ENCODE results near the gene SNRK. TPM values are rescaled to one million over a fixed set of nuclear protein-coding genes. Genes with fewer than 3 reads are reported as not detected.

SNRK gene
- total RNA-seq, 1 donor from 2014 or later = 26.1 TPM

GRCh38 chr3:43394041-43394554, 107.8 kb downstream of the SNRK start:
- no peaks in the 10 kb centered on the region for H4K20me1 ChIP-seq (ENCODE audit: low read depth)
- H3K79me2 ChIP-seq (ENCODE audit: low read depth) = no peaks in the 10 kb centered on the region
- no peak overlapping the region for H2AFZ ChIP-seq (replicated peaks)
- TF ChIP-seq EZH2phosphoT487 (IDR thresholded peaks at IDR 0.05) = no peak
- no peak for TF ChIP-seq EZH2 (IDR thresholded peaks at IDR 0.05)
- TF ChIP-seq, protein P1, sequence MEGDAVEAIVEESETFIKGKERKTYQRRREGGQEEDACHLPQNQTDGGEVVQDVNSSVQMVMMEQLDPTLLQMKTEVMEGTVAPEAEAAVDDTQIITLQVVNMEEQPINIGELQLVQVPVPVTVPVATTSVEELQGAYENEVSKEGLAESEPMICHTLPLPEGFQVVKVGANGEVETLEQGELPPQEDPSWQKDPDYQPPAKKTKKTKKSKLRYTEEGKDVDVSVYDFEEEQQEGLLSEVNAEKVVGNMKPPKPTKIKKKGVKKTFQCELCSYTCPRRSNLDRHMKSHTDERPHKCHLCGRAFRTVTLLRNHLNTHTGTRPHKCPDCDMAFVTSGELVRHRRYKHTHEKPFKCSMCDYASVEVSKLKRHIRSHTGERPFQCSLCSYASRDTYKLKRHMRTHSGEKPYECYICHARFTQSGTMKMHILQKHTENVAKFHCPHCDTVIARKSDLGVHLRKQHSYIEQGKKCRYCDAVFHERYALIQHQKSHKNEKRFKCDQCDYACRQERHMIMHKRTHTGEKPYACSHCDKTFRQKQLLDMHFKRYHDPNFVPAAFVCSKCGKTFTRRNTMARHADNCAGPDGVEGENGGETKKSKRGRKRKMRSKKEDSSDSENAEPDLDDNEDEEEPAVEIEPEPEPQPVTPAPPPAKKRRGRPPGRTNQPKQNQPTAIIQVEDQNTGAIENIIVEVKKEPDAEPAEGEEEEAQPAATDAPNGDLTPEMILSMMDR (IDR thresholded peaks at IDR 0.05) = no peak
- H3K4me1 ChIP-seq = no peaks in the 10 kb centered on the region
- Mint-ChIP-seq H3K4me1 (peaks cover 3% of the 10 kb centered on the region), H3K36me3 (no peaks in the 10 kb centered on the region), H3K9me3 (no peaks in the 10 kb centered on the region), H3K27ac (no peak overlapping the region), H3K27me3 (ENCODE audit: insufficient read depth, low read depth) (peaks cover 2% of the 10 kb centered on the region), H3K4me3 (no peak overlapping the region)
- no peaks in the 10 kb centered on the region for H3K27me3 ChIP-seq
- no peaks in the 10 kb centered on the region for H3F3A ChIP-seq (ENCODE audit: low read depth)
- H3K4me2 ChIP-seq = no peak overlapping the region
- no peak overlapping the region for H3K4me3 ChIP-seq
- H3K27ac ChIP-seq = no peak overlapping the region
- H3K9ac ChIP-seq = no peak overlapping the region
- no peaks in the 10 kb centered on the region for H3K9me3 ChIP-seq (ENCODE audit: low read depth)
- H3K36me3 ChIP-seq = no peaks in the 10 kb centered on the region
- no peak for DNase-seq (ENCODE audit: low spot score)

DNA sequence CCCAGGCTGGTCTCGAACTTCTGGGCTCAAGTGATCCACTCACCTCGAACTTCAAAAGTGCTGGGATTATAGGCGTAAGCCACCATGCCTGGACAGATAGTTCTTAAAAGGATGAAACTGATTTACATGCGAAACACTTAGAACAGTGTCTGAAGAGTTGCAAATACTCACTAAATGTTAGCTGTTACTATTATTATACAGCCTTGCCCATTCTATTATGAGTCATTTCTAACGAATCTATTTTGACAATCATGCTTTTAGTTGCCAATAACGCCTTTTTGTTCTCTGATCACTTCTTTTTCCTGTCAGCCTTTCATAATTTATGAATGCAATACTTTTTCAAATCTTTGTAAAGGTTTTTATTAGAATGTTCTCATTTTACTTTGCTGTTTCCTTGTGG, 112.7 kb downstream of the SNRK start:
- no peaks in the 10 kb centered on the region for H3K9me3 ChIP-seq (ENCODE audit: low read depth)
- peaks cover 4% of the 10 kb centered on the region for H3K27me3 Mint-ChIP-seq (ENCODE audit: insufficient read depth, low read depth)
- H3K4me3 ChIP-seq = no peak overlapping the region
- no peak overlapping the region for H3K4me3 Mint-ChIP-seq
- H3K27me3 ChIP-seq = no peaks in the 10 kb centered on the region
- no peaks in the 10 kb centered on the region for H3K9me3 Mint-ChIP-seq
- no peaks in the 10 kb centered on the region for H3K79me2 ChIP-seq (ENCODE audit: low read depth)
- no peaks in the 10 kb centered on the region for H3K36me3 ChIP-seq
- H3K4me1 Mint-ChIP-seq = no peaks in the 10 kb centered on the region
- no peak for DNase-seq (ENCODE audit: low spot score)
- no peaks in the 10 kb centered on the region for H4K20me1 ChIP-seq (ENCODE audit: low read depth)
- no peak overlapping the region for H3K4me2 ChIP-seq
- no peak overlapping the region for H3K9ac ChIP-seq
- TF ChIP-seq, protein P1 (IDR thresholded peaks at IDR 0.05) = no peak
- TF ChIP-seq EZH2phosphoT487 (IDR thresholded peaks at IDR 0.05) (no peak), EZH2 (IDR thresholded peaks at IDR 0.05) (no peak)
- no peaks in the 10 kb centered on the region for H3K36me3 Mint-ChIP-seq
- H3F3A ChIP-seq (ENCODE audit: low read depth) = no peaks in the 10 kb centered on the region
- H3K27ac Mint-ChIP-seq = no peak overlapping the region
- no peak overlapping the region for H2AFZ ChIP-seq (replicated peaks)
- no peak overlapping the region for H3K27ac ChIP-seq
- H3K4me1 ChIP-seq = peaks cover 2% of the 10 kb centered on the region

DNA sequence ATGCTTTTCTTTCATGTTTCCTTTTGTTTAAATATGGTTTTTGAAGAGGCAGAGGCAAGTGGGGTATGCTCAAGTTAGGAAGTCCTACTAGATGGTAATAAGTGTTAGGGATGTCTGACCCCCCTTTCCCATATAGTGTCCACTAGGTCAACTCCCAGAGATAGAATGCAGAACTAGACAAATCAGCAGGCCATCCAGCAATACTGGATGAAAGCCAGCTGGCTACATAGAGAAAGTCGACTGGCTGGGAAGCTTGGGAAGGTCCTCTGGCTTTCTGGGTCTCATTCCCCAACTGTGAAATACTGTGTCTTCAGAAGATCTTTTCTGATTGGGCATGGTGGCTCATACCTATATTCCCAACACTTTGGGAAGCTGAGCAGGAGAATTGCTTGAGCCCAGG, 113.8 kb downstream of the SNRK start:
- no peaks in the 10 kb centered on the region for H3K36me3 ChIP-seq
- peaks cover 6% of the 10 kb centered on the region for H3K4me1 ChIP-seq
- H3K27me3 ChIP-seq = no peaks in the 10 kb centered on the region
- no peak overlapping the region for H3K27ac Mint-ChIP-seq
- no peaks in the 10 kb centered on the region for H3K9me3 Mint-ChIP-seq
- TF ChIP-seq EZH2phosphoT487 (IDR thresholded peaks at IDR 0.05) (no peak), EZH2 (IDR thresholded peaks at IDR 0.05) (no peak)
- TF ChIP-seq, protein P1 (IDR thresholded peaks at IDR 0.05) = no peak
- H3K27ac ChIP-seq = no peak overlapping the region
- H3K4me3 Mint-ChIP-seq = no peak overlapping the region
- H3K4me3 ChIP-seq = no peak overlapping the region
- peaks cover 2% of the 10 kb centered on the region for H3K27me3 Mint-ChIP-seq (ENCODE audit: insufficient read depth, low read depth)
- DNase-seq (ENCODE audit: low spot score) = no peak
- no peaks in the 10 kb centered on the region for H3F3A ChIP-seq (ENCODE audit: low read depth)
- H3K4me1 Mint-ChIP-seq = no peaks in the 10 kb centered on the region
- H3K4me2 ChIP-seq = no peak overlapping the region
- H3K9me3 ChIP-seq (ENCODE audit: low read depth) = no peaks in the 10 kb centered on the region
- no peak overlapping the region for H2AFZ ChIP-seq (replicated peaks)
- H3K79me2 ChIP-seq (ENCODE audit: low read depth) = no peaks in the 10 kb centered on the region
- H3K36me3 Mint-ChIP-seq = no peaks in the 10 kb centered on the region
- no peaks in the 10 kb centered on the region for H4K20me1 ChIP-seq (ENCODE audit: low read depth)
- no peak overlapping the region for H3K9ac ChIP-seq

Other genes with a start within 250 kb of the SNRK start
- gene POMGNT2, start 180.5 kb upstream of the SNRK start, total RNA-seq (ENCODE audit: low replicate concordance) = 13.2 and 28.8 TPM in 2 replicates

Data from neural progenitor cell (in vitro differentiated cells).